GM18498 (cell line): ENCODE data around the gene USH1G.
A peak's percentile ranks its signal among the peaks of the same experiment; 100 is the strongest.

Experiments used
- ATAC-seq: cut with Tn5 transposase; IDR thresholded peaks from one replicate; pipeline ENCODE4 v1.9.1; 2021; ENCODE audit warnings: mild to moderate bottlenecking, moderate library complexity; ENCODE audit not compliant: unreplicated experiment

The USH1G gene

GRCh38 chr17:74954665-74955421 is 31.8 kb upstream of the USH1G start:
- no peak for ATAC-seq

- ATAC-seq: no peak
These were observed 31.1 kb upstream of the USH1G start for GRCh38 chr17:74954115-74954514.

- no peak for ATAC-seq
These were observed 30.2 kb upstream of the USH1G start for GRCh38 chr17:74953134-74953687.

- no peak for ATAC-seq
These were observed 29.5 kb upstream of the USH1G start for GRCh38 chr17:74952431-74953133.

GRCh38 chr17:74951680-74952421 is 28.8 kb upstream of the USH1G start:
- no peak for ATAC-seq

GRCh38 chr17:74951065-74951464 is 28.0 kb upstream of the USH1G start:
- no peak for ATAC-seq

GRCh38 chr17:74950207-74950606 is 27.2 kb upstream of the USH1G start:
- no peak for ATAC-seq

GRCh38 chr17:74949455-74950115 is 26.5 kb upstream of the USH1G start:
- no peak for ATAC-seq

- ATAC-seq: no peak
These were observed 24.1 kb upstream of the USH1G start for GRCh38 chr17:74947041-74947754.

- no peak for ATAC-seq
These were observed 23.6 kb upstream of the USH1G start for GRCh38 chr17:74946641-74947040.

- peak; percentile 66 for ATAC-seq
These were observed 22.5 kb upstream of the USH1G start for GRCh38 chr17:74945543-74945942.

- ATAC-seq: no peak
These were observed 20.9 kb upstream of the USH1G start for GRCh38 chr17:74943808-74944522.

- no peak for ATAC-seq
These were observed 18.2 kb upstream of the USH1G start for GRCh38 chr17:74941128-74941725.

- ATAC-seq: no peak
These were observed 16.5 kb upstream of the USH1G start for GRCh38 chr17:74939534-74939933.

- ATAC-seq: no peak
These were observed 15.3 kb upstream of the USH1G start for GRCh38 chr17:74938194-74938950.

GRCh38 chr17:74937064-74938051 is 14.3 kb upstream of the USH1G start:
- ATAC-seq: no peak

GRCh38 chr17:74936470-74936799 is 13.4 kb upstream of the USH1G start:
- no peak for ATAC-seq
